ENCODE results near the gene HOXD4. TPM values are rescaled to one million over a fixed set of nuclear protein-coding genes. Genes with fewer than 3 reads are reported as not detected.

Gene HOXD4
- total and polyA plus RNA-seq, 9 donors, result 6.2 to 16.5 (median 11.6) TPM

- intact Hi-C loops (cut with DNase I), result no loop called here
- TF ChIP-seq CTCF (IDR thresholded peaks at IDR 0.05) (no peak), POLR2A (IDR thresholded peaks at IDR 0.05) (no peak), EP300 (IDR thresholded peaks at IDR 0.05) (no peak)
- Histone ChIP-seq H3K27me3 (no peaks in the 10 kb centered on the region), H3K27ac (peak overlapping the region in 1 of 2 donors; percentile 72), H3K36me3 (no peaks in the 10 kb centered on the region), H3K9me3 (no peaks in the 10 kb centered on the region), H3K4me3 (peak overlapping the region; percentile 27), H3K4me1 (ENCODE audit: insufficient read depth) (no peaks in the 10 kb centered on the region)
- WGBS, 3 donors, result 60 to 80% (median 64%) methylated on average over 51 of the region's 51 CpGs
- peak in 2 of 5 donors; percentile 52 to 61 for DNase-seq
These were observed 20.1 kb downstream of the HOXD4 start for GRCh38 chr2:176171351-176172006.

GRCh38 chr2:176172007-176172894 lies 20.9 kb downstream of the HOXD4 start:
- Histone ChIP-seq H3K9me3 (no peaks in the 10 kb centered on the region), H3K4me1 (ENCODE audit: insufficient read depth) (no peaks in the 10 kb centered on the region), H3K27ac (peak overlapping the region in 1 of 2 donors; percentile 72), H3K4me3 (peak overlapping the region; percentile 27), H3K36me3 (no peaks in the 10 kb centered on the region), H3K27me3 (no peaks in the 10 kb centered on the region)
- WGBS, 3 donors, result 66 to 88% (median 80%) methylated on average over 60 of the region's 60 CpGs
- TF ChIP-seq EP300 (IDR thresholded peaks at IDR 0.05), result no peak
- TF ChIP-seq CTCF (IDR thresholded peaks at IDR 0.05), result no peak
- DNase-seq, result peak in 2 of 5 donors; percentile 15 to 26
- intact Hi-C loops (cut with DNase I), result no loop called here

GRCh38 chr2:176172895-176173566 lies 21.7 kb downstream of the HOXD4 start:
- H3K9me3 ChIP-seq, result no peaks in the 10 kb centered on the region
- no peaks in the 10 kb centered on the region for H3K4me1 ChIP-seq (ENCODE audit: insufficient read depth)
- no peak for TF ChIP-seq EP300 (IDR thresholded peaks at IDR 0.05)
- 66 to 81% (median 72%) methylated on average over 14 of the region's 14 CpGs for WGBS, 3 donors
- H3K36me3 ChIP-seq, result no peaks in the 10 kb centered on the region
- intact Hi-C loops (cut with DNase I), result no loop called here
- DNase-seq, result no peak
- no peak overlapping the region for H3K27ac ChIP-seq
- H3K27me3 ChIP-seq, result no peaks in the 10 kb centered on the region
- H3K4me3 ChIP-seq, result peak overlapping the region; percentile 27

- WGBS, 3 donors, result 18 to 55% (median 44%) methylated on average over 7 of the region's 7 CpGs
- Histone ChIP-seq H3K9me3 (no peaks in the 10 kb centered on the region), H3K27ac (peak overlapping the region in 1 of 2 donors; percentile 82), H3K4me3 (peak overlapping the region; percentile 30), H3K27me3 (no peaks in the 10 kb centered on the region), H3K36me3 (no peaks in the 10 kb centered on the region), H3K4me1 (ENCODE audit: insufficient read depth) (peaks cover 3% of the 10 kb centered on the region)
- TF ChIP-seq POLR2A (IDR thresholded peaks at IDR 0.05) (no peak), CTCF (IDR thresholded peaks at IDR 0.05) (no peak), EP300 (IDR thresholded peaks at IDR 0.05) (no peak)
- intact Hi-C loops (cut with DNase I), result no loop called here
- no peak for DNase-seq
These were observed 22.4 kb downstream of the HOXD4 start for GRCh38 chr2:176173567-176174381.
